PC-9 (cell line): Measurements from ENCODE around the gene SLC35F4. TPM values are rescaled to one million over a fixed set of nuclear protein-coding genes. Genes with fewer than 3 reads are reported as not detected.

ENCODE experiments used
- BruUV-seq: library from RNA; stranded (reverse); fragments of 400-500 nt; replicated peaks from 2 replicates; lab custom pipeline; 2021; lab: Mats Ljungman, UMichigan
- CTCF ChIA-PET: fragments of 300-600 bp; sonication (Branson Sonifier 250); formaldehyde crosslinking; loops from one replicate; lab custom pipeline; 2022; ENCODE audit warnings: antibody characterized with exemption; lab: Charles Lee
- POLR2A ChIA-PET: fragments of 300-600 bp; sonication (Branson Sonifier 250); formaldehyde crosslinking; loops from one replicate; lab custom pipeline; 2022; ENCODE audit warnings: antibody characterized with exemption; ENCODE audit not compliant: unreplicated experiment; lab: Charles Lee
- DNase-seq, 2 experiments: peaks; one replicate each; pipeline versions ENCODE4 v3.0.0 to v3.0.0-alpha.2; 2015 to 2022; ENCODE audit warnings: mixed read lengths in 1 of 2
- H2AFZ ChIP-seq: fragments of 200-600 bp; sonication (generic); 2 replicates; pipeline ENCODE4 v1.8.1; 2017; ENCODE audit warnings: antibody characterized with exemption
- H3F3A ChIP-seq: fragments of 200-600 bp; sonication (generic); 2 replicates; pipeline ENCODE4 v1.8.1; 2017; ENCODE audit warnings: antibody characterized with exemption, mild to moderate bottlenecking, low read depth; ENCODE audit not compliant: insufficient read depth
- H3K27ac ChIP-seq: fragments of 200-600 bp; sonication (generic); 2 replicates; pipeline ENCODE4 v1.6.1; 2016; ENCODE audit warnings: mixed run types
- H3K27me3 ChIP-seq: fragments of 200-600 bp; sonication (generic); 2 replicates; pipeline ENCODE4 v1.6.1; 2016; ENCODE audit warnings: low read depth, mixed run types; ENCODE audit not compliant: insufficient read depth
- H3K36me3 ChIP-seq: fragments of 200-600 bp; sonication (generic); 2 replicates; pipeline ENCODE4 v1.6.1; 2016; ENCODE audit warnings: low read depth, mixed run types
- H3K4me1 ChIP-seq: fragments of 200-600 bp; sonication (generic); replicated peaks from 2 replicates; pipeline ENCODE4 v1.6.1; 2016; ENCODE audit warnings: mixed run types; ENCODE audit not compliant: insufficient read depth
- H3K4me2 ChIP-seq: fragments of 200-600 bp; sonication (generic); 2 replicates; pipeline ENCODE4 v1.6.1; 2017; ENCODE audit warnings: mixed run types
- H3K4me3 ChIP-seq: fragments of 200-600 bp; sonication (generic); 2 replicates; pipeline ENCODE4 v1.6.1; 2016; ENCODE audit warnings: mixed run types
- H3K79me2 ChIP-seq: fragments of 200-600 bp; sonication (generic); 2 replicates; pipeline ENCODE4 v1.6.1; 2017; ENCODE audit warnings: low read depth, mixed run types
- H3K9me2 ChIP-seq: fragments of 200-600 bp; sonication (generic); 2 replicates; pipeline ENCODE4 v1.8.1; 2017; ENCODE audit warnings: mild to moderate bottlenecking; ENCODE audit not compliant: insufficient read depth
- H3K9me3 ChIP-seq: fragments of 200-600 bp; sonication (generic); 2 replicates; pipeline ENCODE4 v1.8.1; 2016; ENCODE audit warnings: low read depth; ENCODE audit not compliant: insufficient read depth
- H4K20me1 ChIP-seq: fragments of 200-600 bp; sonication (generic); 2 replicates; pipeline ENCODE4 v1.8.1; 2017; ENCODE audit not compliant: insufficient read depth
- CTCF ChIP-seq: fragments of 200-600 bp; sonication (generic); conservative IDR thresholded peaks from 2 replicates; pipeline ENCODE4 v1.6.1; 2017; ENCODE audit warnings: mixed run types, antibody characterized with exemption, mild to moderate bottlenecking, moderate library complexity
- EZH2 ChIP-seq: fragments of 200-600 bp; sonication (generic); IDR thresholded peaks from 2 replicates; pipeline ENCODE4 v1.8.0; 2017; ENCODE audit warnings: antibody characterized with exemption, low read depth
- intact Hi-C: fragments of 100-400 bp; cut with micrococcal nuclease; formaldehyde crosslinking; loops from one replicate; pipeline ENCODE4 v1.10.0; 2022; ENCODE audit not compliant: unreplicated experiment
- total RNA-seq: library from RNA; stranded (reverse); gene quantifications from 2 replicates; pipeline ENCODE4 v1.2.3, GENCODE V29; 2021

The SLC35F4 gene
- total RNA-seq, 1 experiment from 2014 or later, result not detected

- no TSS peak for BruUV-seq
- no peaks in the 10 kb centered on the region for H4K20me1 ChIP-seq
- H3K4me2 ChIP-seq, result no peak overlapping the region
- H3K4me3 ChIP-seq, result no peak overlapping the region
- no peak overlapping the region for H3K27ac ChIP-seq
- H2AFZ ChIP-seq, result no peak overlapping the region
- H3K36me3 ChIP-seq, result no peaks in the 10 kb centered on the region
- no peaks in the 10 kb centered on the region for H3F3A ChIP-seq
- H3K4me1 ChIP-seq, result no peaks in the 10 kb centered on the region
- ChIA-PET CTCF (no interaction called here), POLR2A (no interaction called here)
- H3K9me2 ChIP-seq, result no peaks in the 10 kb centered on the region
- no peak for DNase-seq
- intact Hi-C loops, result no loop called here
- H3K9me3 ChIP-seq, result no peaks in the 10 kb centered on the region
- H3K27me3 ChIP-seq, result peaks cover 28% of the 10 kb centered on the region
- no peak for TF ChIP-seq CTCF
- no peak for TF ChIP-seq EZH2
- H3K79me2 ChIP-seq, result no peaks in the 10 kb centered on the region
Observed at GRCh38 chr14:57568554-57568953, 297.3 kb downstream of the SLC35F4 start.

GRCh38 chr14:57567220-57567619, 298.7 kb downstream of the SLC35F4 start:
- H4K20me1 ChIP-seq, result no peaks in the 10 kb centered on the region
- BruUV-seq, result no TSS peak
- no peak overlapping the region for H3K4me3 ChIP-seq
- no peak overlapping the region for H2AFZ ChIP-seq
- H3K9me2 ChIP-seq, result no peaks in the 10 kb centered on the region
- H3K27ac ChIP-seq, result no peak overlapping the region
- no peak for DNase-seq
- H3K9me3 ChIP-seq, result no peaks in the 10 kb centered on the region
- peaks cover 29% of the 10 kb centered on the region for H3K27me3 ChIP-seq
- no peaks in the 10 kb centered on the region for H3K79me2 ChIP-seq
- ChIA-PET POLR2A (no interaction called here), CTCF (no interaction called here)
- no peaks in the 10 kb centered on the region for H3K4me1 ChIP-seq
- no peaks in the 10 kb centered on the region for H3K36me3 ChIP-seq
- intact Hi-C loops, result no loop called here
- TF ChIP-seq EZH2 (no peak), CTCF (no peak)
- H3F3A ChIP-seq, result no peaks in the 10 kb centered on the region
- H3K4me2 ChIP-seq, result no peak overlapping the region

- Histone ChIP-seq H3K4me2 (no peak overlapping the region), H4K20me1 (no peaks in the 10 kb centered on the region), H3K27me3 (peaks cover 50% of the 10 kb centered on the region), H3K4me1 (no peaks in the 10 kb centered on the region), H3F3A (no peaks in the 10 kb centered on the region), H3K4me3 (no peak overlapping the region), H3K79me2 (no peaks in the 10 kb centered on the region), H3K9me3 (no peaks in the 10 kb centered on the region), H3K27ac (no peak overlapping the region), H3K36me3 (no peaks in the 10 kb centered on the region), H2AFZ (no peak overlapping the region), H3K9me2 (no peaks in the 10 kb centered on the region)
- TF ChIP-seq CTCF (no peak), EZH2 (no peak)
- DNase-seq, result no peak
- ChIA-PET POLR2A (no interaction called here), CTCF (no interaction called here)
- intact Hi-C loops, result no loop called here
- no TSS peak for BruUV-seq
Observed at GRCh38 chr14:57560681-57561080, 305.2 kb downstream of the SLC35F4 start.
